Panc1 (cell line): ENCODE results near the gene ZNF865.

Source experiments
- POLR2AphosphoS5 ChIP-seq: IDR thresholded peaks from 2 replicates; pipeline ENCODE4 v1.6.1; 2012; ENCODE audit warnings: mild to moderate bottlenecking, low read depth, low read length, moderate library complexity
- SIN3A ChIP-seq: IDR thresholded peaks from 2 replicates; pipeline ENCODE4 v1.6.1; 2012; ENCODE audit warnings: low read depth, mild to moderate bottlenecking, low read length, moderate library complexity, borderline replicate concordance; ENCODE audit not compliant: insufficient read depth
- TF ChIP-seq, protein P1 (sequence below): fragments of 450-650 bp; IDR thresholded peaks from 2 replicates; pipeline ENCODE4 v1.5.1; 2017; ENCODE audit warnings: mild to moderate bottlenecking

GRCh38 chr19:55635856-55636440, 30.5 kb downstream of the ZNF865 start:
- TF ChIP-seq, protein P1, sequence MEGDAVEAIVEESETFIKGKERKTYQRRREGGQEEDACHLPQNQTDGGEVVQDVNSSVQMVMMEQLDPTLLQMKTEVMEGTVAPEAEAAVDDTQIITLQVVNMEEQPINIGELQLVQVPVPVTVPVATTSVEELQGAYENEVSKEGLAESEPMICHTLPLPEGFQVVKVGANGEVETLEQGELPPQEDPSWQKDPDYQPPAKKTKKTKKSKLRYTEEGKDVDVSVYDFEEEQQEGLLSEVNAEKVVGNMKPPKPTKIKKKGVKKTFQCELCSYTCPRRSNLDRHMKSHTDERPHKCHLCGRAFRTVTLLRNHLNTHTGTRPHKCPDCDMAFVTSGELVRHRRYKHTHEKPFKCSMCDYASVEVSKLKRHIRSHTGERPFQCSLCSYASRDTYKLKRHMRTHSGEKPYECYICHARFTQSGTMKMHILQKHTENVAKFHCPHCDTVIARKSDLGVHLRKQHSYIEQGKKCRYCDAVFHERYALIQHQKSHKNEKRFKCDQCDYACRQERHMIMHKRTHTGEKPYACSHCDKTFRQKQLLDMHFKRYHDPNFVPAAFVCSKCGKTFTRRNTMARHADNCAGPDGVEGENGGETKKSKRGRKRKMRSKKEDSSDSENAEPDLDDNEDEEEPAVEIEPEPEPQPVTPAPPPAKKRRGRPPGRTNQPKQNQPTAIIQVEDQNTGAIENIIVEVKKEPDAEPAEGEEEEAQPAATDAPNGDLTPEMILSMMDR, result no peak
- no peak for TF ChIP-seq SIN3A
- no peak for TF ChIP-seq POLR2AphosphoS5
